RKO (cell line): ENCODE data around the gene MEFV.
A peak's percentile ranks its signal among the peaks of the same experiment; 100 is the strongest.
"Not testable (repeated sequence)": the region's sequence is repeated elsewhere in the genome, so short reads cannot be mapped to it uniquely, and the experiment has no call there.

ENCODE experiments used
- DNase-seq: peaks from one replicate; pipeline ENCODE4 v3.0.0-alpha.2; 2016; ENCODE audit warnings: low spot score

Gene MEFV, protein sequence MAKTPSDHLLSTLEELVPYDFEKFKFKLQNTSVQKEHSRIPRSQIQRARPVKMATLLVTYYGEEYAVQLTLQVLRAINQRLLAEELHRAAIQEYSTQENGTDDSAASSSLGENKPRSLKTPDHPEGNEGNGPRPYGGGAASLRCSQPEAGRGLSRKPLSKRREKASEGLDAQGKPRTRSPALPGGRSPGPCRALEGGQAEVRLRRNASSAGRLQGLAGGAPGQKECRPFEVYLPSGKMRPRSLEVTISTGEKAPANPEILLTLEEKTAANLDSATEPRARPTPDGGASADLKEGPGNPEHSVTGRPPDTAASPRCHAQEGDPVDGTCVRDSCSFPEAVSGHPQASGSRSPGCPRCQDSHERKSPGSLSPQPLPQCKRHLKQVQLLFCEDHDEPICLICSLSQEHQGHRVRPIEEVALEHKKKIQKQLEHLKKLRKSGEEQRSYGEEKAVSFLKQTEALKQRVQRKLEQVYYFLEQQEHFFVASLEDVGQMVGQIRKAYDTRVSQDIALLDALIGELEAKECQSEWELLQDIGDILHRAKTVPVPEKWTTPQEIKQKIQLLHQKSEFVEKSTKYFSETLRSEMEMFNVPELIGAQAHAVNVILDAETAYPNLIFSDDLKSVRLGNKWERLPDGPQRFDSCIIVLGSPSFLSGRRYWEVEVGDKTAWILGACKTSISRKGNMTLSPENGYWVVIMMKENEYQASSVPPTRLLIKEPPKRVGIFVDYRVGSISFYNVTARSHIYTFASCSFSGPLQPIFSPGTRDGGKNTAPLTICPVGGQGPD

DNA sequence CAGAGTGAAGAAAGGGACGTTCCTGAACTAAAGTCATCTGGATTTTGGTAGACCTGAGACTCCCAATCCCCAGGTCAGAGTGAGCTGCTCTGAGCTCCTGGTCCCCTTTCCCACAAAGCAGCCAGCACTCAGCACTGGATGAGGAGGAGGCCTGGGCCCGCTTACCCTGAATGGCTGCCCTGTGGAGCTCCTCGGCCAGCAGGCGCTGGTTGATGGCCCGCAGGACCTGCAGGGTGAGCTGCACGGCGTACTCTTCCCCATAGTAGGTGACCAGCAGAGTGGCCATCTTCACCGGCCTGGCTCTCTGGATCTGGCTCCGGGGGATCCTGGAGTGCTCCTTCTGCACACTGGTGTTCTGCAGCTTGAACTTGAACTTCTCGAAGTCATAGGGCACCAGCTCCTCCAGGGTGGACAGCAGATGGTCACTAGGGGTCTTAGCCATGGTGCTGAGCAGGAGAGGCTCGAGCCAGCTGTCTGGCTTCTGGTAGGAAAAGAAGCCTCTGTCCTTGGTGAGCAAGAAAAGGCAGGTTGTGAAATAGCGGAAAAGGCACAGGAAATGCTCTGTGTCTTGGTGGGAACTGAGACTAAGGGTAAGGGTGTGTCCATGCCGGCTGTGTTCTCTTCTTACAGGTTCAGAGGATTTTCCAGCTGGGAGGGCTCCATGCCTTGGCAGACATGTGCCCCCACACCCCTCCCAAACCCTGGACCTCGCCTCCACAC lies at the start of gene MEFV:
Gene MEFV, minus strand, starts transcription at position 488 of the 720 bp plus-strand sequence. Its CDS starts 46 bp downstream, at position 442.
- no peak for DNase-seq

GRCh38 chr16:3306078-3306477 lies 49.6 kb upstream of the MEFV start:
- DNase-seq, result no peak

DNA sequence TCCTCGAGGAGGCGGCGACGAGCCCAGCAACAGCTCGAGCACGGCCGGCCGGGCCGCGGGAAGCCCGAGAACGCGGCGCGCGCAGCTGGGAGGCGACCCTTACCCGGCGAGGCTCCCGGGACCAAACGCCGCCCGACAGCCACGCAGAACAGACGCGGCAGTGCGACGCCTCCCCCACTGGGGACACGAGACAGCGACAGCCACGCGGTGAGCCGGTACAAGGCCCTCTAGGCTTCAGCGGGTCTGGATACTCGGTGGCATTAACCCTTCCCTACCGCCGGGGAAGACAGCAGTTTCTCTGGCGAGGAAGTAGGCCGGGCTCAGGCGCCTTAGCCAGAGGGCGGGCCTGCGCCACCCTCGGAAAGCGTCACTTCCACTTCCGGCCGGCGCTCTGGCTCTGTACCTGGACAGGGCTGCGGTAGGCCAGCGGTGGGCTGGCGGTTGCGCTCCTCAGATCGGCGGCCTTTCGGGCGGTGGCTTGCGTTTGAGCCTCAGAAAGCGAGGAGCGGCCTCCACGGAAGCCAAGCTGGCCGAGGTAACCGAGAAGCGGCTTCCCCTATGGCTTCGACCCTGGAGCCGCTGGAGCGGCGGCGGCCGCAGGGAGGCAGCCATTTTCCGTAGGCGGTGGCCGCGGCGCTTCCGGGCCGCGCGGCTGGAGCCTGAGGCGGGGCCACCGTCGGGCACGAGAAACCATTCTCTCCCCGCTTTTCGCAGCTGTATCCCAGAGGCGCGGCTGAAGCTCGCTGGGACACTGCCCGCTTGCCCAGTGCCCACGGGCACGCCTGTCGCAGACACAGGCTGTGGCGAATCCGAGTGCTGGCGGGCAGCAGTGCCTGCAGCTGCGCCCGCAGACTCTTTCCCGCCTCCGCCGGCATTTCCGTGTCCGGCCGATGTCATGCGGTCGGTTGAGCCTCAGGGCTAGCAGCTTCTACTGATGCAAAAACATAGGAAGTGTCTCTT lies 49.0 kb upstream of the MEFV start, which contains the start of the genes TIGD7 and ZNF75A:
Gene TIGD7, minus strand, starts transcription at position 322 of the 960 bp plus-strand sequence. CDS start 4,816 bp downstream, outside the sequence.
Gene ZNF75A, plus strand, starts transcription at position 389 of the 960 bp plus-strand sequence. CDS start 2,932 bp downstream, outside the sequence.
- DNase-seq, result no peak

GRCh38 chr16:3304370-3304769 lies 47.9 kb upstream of the MEFV start:
- DNase-seq, result no peak

GRCh38 chr16:3295783-3296182 lies 39.4 kb upstream of the MEFV start:
- DNase-seq, result no peak

GRCh38 chr16:3295209-3295608 lies 38.8 kb upstream of the MEFV start:
- no peak for DNase-seq

- DNase-seq, result peak; percentile 12
Measured at GRCh38 chr16:3292604-3293003, 36.2 kb upstream of the MEFV start.

DNA sequence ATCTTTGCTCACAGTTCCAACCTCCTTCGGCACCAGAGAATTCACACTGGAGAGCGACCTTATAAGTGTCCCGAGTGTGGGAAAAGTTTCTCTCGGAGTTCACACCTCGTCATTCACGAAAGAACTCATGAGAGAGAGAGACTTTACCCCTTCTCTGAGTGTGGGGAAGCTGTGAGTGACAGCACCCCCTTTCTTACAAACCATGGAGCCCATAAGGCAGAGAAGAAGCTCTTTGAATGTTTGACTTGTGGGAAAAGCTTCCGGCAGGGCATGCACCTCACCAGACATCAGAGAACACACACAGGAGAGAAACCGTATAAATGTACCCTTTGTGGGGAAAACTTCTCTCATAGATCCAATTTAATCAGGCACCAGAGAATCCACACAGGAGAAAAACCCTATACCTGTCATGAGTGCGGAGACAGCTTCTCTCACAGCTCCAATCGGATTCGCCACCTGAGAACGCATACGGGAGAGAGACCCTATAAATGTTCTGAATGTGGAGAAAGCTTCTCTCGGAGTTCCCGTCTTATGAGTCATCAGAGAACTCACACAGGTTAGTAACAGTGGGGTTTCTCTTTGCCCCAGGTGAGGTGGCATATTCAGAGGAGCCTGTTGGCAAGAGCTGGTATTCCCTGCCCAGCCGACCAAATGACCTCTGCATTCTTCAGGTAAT lies 33.7 kb upstream of the MEFV start:
- DNase-seq, result no peak

GRCh38 chr16:3285131-3285530 lies 28.7 kb upstream of the MEFV start:
- DNase-seq, result no peak

DNA sequence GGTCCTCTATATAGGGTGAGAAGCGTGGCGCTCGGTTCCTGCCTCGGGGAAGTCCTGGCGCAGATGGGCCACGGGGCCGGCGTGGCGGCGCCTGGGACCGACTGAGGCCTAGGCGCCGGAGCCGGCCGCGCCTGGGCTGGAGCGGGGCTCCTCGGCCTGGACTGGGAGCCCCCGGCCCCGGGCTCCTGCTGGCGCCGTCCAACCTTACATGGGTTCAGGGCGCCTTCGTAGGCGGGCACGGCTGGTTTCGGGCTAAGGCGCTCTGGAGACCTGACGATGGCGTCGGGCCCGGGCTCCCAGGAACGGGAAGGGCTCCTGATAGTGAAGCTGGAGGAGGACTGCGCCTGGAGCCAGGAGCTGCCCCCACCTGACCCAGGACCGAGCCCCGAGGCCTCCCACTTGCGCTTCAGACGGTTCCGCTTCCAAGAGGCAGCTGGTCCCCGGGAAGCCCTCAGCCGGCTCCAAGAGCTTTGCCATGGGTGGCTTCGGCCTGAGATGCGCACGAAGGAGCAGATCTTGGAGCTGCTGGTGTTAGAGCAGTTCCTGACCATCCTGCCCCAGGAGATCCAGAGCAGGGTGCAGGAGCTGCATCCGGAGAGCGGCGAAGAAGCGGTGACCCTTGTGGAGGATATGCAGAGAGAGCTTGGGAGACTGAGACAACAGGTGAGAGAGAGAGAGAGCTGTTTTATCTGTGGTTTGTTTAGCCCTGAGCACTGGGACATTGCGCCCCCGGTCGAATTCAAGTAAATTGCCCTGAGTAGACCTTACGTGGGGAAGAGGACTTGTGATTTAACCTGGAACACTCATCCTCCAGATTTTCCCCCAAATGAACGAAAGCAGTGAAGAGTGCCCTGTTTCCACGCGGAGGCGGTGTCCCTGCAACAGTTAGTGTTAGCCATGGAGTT lies 27.4 kb upstream of the MEFV start:
- DNase-seq, result peak; percentile 40

GRCh38 chr16:3282730-3283542 lies 26.5 kb upstream of the MEFV start, which contains the start of gene ZNF263:
Gene ZNF263 (plus strand): TSS chr16:3283491. CDS start chr16:3283819, 328 bp downstream.
- DNase-seq, result peak; percentile 98

GRCh38 chr16:3282103-3282729 lies 25.8 kb upstream of the MEFV start:
- DNase-seq, result peak; percentile 77

- DNase-seq, result no peak
Measured at GRCh38 chr16:3281222-3281820, 24.9 kb upstream of the MEFV start.

GRCh38 chr16:3276679-3277078 lies 20.2 kb upstream of the MEFV start:
- DNase-seq, result no peak

GRCh38 chr16:3274947-3275346 lies 18.5 kb upstream of the MEFV start:
- no peak for DNase-seq

- no peak for DNase-seq
Measured at GRCh38 chr16:3274490-3274889, 18.1 kb upstream of the MEFV start.

DNA sequence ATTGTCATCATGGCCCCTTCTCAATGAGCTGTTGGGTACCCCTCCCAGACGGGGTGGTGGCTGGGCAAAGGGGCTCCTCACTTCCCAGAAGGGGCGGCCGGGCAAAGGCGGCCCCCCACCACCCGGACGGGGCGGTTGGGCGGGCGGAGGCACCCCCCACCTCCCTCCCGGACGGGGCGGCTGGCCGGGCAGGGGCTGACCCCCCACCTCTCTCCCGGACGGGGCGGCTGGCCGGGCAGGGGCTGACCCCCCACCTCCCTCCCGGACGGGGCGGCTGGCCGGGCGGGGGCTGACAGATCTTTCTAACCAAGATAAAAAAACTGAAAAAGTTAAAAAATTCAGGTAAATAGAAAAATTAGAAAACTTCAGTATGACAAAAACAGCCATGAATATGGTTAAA lies 14.8 kb upstream of the MEFV start:
- DNase-seq, result not testable (repeated sequence)
